ENCODE results near the gene TENM4. TPM values are rescaled to one million over a fixed set of nuclear protein-coding genes. Genes with fewer than 3 reads are reported as not detected.

Gene TENM4
- total and polyA plus RNA-seq, 2 of the 8 experiments (the other 6 are each of a cell fraction or from before 2014, with no cell fraction given), result 3.5 to 7.2 TPM

GRCh38 chr11:78620159-78620558 lies 820.7 kb downstream of the TENM4 start:
- no peak overlapping the region for H3K14ac ChIP-seq (ENCODE audit: insufficient read length)
- 81% methylated on average over 2 of the region's 2 CpGs; no CpG with 5 or more reads in 1 of the 2 experiments for WGBS, 2 experiments (ENCODE audit: extremely low coverage in 1 of 2, insufficient coverage in 1 of 2, insufficient read length in 1 of 2, insufficient replicate concordance in 2 of 2, low coverage in 1 of 2, low lambda C conversion rate in 2 of 2, missing lambda C conversion rate in 1 of 2)
- no peak overlapping the region for H2AFZ ChIP-seq (ENCODE audit: low read length)
- no peaks in the 10 kb centered on the region for H3K79me1 ChIP-seq (ENCODE audit: low read depth, low read length)
- CTCF ChIA-PET (ENCODE audit: partially characterized antibody), result interaction anchor here (1.2 kb wide), 1 partner anchor 34 kb away, joined by 3 read pairs; no protein-coding TSS in a partner anchor
- no peak overlapping the region for H4K91ac ChIP-seq (replicated peaks; ENCODE audit: insufficient read length, low read length)
- H3K56ac ChIP-seq (replicated peaks; ENCODE audit: insufficient read length, low read depth, low read length), result no peak overlapping the region
- no peaks in the 10 kb centered on the region for H3K4me1 ChIP-seq (replicated peaks in 1 of 4; ENCODE audit: control insufficient read depth in 3 of 4, insufficient read depth in 4 of 4, low read length in 3 of 4)
- FAIRE-seq (no peak), DNase-seq (ENCODE audit: low read depth in 1 of 2, low spot score in 2 of 2) (no peak)
- no peak overlapping the region for H3K9ac ChIP-seq (replicated peaks in 1 of 4; ENCODE audit: extremely low read depth in 1 of 4, low read depth in 3 of 4, low read length in 3 of 4)
- no peak overlapping the region for H3K27ac ChIP-seq (ENCODE audit: low read depth, low read length)
- H3K4ac ChIP-seq (replicated peaks; ENCODE audit: insufficient read length, low read depth, low read length), result no peak overlapping the region
- no peaks in the 10 kb centered on the region for H3K23me2 ChIP-seq (ENCODE audit: low read depth, low read length)
- no peaks in the 10 kb centered on the region for H3K36me3 ChIP-seq (ENCODE audit: control insufficient read depth in 2 of 4, insufficient read depth in 4 of 4, low read length in 3 of 4)
- no peaks in the 10 kb centered on the region for H3K27me3 ChIP-seq (replicated peaks in 1 of 4; ENCODE audit: control insufficient read depth in 3 of 4, extremely low read depth in 1 of 4, insufficient read depth in 3 of 4, low read length in 3 of 4)
- no peak overlapping the region for H3K4me2 ChIP-seq (ENCODE audit: insufficient read depth in 1 of 2, low read depth in 2 of 2, low read length in 2 of 2)
- H2BK20ac ChIP-seq (ENCODE audit: low read length), result no peak overlapping the region
- H2AK5ac ChIP-seq (ENCODE audit: low read depth, low read length), result no peak overlapping the region
- H3K4me3 ChIP-seq (ENCODE audit: extremely low read depth in 1 of 4, insufficient read depth in 2 of 4, low read depth in 3 of 4, low read length in 4 of 4), result no peak overlapping the region
- no peaks in the 10 kb centered on the region for H3K79me2 ChIP-seq (ENCODE audit: control insufficient read depth in 1 of 2, insufficient read depth in 2 of 2, low read length in 2 of 2)
- H4K8ac ChIP-seq (ENCODE audit: extremely low read depth, insufficient read depth, low read length), result no peak overlapping the region
- no peak overlapping the region for H2BK120ac ChIP-seq (replicated peaks; ENCODE audit: low read depth, low read length)
- H2BK12ac ChIP-seq (ENCODE audit: low read depth, low read length), result no peak overlapping the region
- no peak overlapping the region for H3K23ac ChIP-seq (ENCODE audit: insufficient read length)
- peaks cover 3 to 8% of the 10 kb centered on the region in 2 experiments; a peak in 1 of 4 replicates for H3K9me3 ChIP-seq (ENCODE audit: insufficient read depth in 2 of 2, low read depth in 1 of 2, low read length in 1 of 2)
- H2BK15ac ChIP-seq (ENCODE audit: low read length), result no peak overlapping the region
- H4K20me1 ChIP-seq (replicated peaks in 1 of 2; ENCODE audit: control insufficient read depth in 1 of 2, insufficient read depth in 2 of 2, low read length in 2 of 2), result no peaks in the 10 kb centered on the region
- no peak overlapping the region for H3K18ac ChIP-seq (ENCODE audit: extremely low read depth, low read length)
- TF ChIP-seq JUND (IDR thresholded peaks at IDR 0.05; ENCODE audit: low read length) (no peak), POLR2AphosphoS5 (IDR thresholded peaks at IDR 0.05; ENCODE audit: low read depth, low read length) (no peak), YY1 (IDR thresholded peaks at IDR 0.05; ENCODE audit: low read depth, low read length) (no peak), CBX5 (IDR thresholded peaks at IDR 0.05; ENCODE audit: low read depth, low read length) (no peak)
- no peak overlapping the region for H2BK5ac ChIP-seq (ENCODE audit: low read depth, low read length)
- POLR2A ChIA-PET (ENCODE audit: partially characterized antibody), result no interaction called here
- H4K5ac ChIP-seq (ENCODE audit: insufficient read length, low read depth, low read length), result no peak overlapping the region
